ENCODE data around the gene NBEAL2.

- TF ChIP-seq CTCF (tag by site-specific recombination; IDR thresholded peaks at IDR 0.05) = no peak
- TF ChIP-seq ZBTB20 (tag by site-specific recombination; IDR thresholded peaks at IDR 0.05) = no peak
- TF ChIP-seq ZNF660 (tag by site-specific recombination; IDR thresholded peaks at IDR 0.05) = no peak
- no peak for TF ChIP-seq ZNF16 (tag by site-specific recombination; IDR thresholded peaks at IDR 0.05; ENCODE audit: low read depth)
- no peak for TF ChIP-seq ZNF473 (tag by site-specific recombination; IDR thresholded peaks at IDR 0.05)
These were observed 15.6 kb downstream of the NBEAL2 start for GRCh38 chr3:46994801-46995731.

All from HEK293 (cell line).